ENCODE measurements around the gene MED8.
A peak's percentile ranks its signal among the peaks of the same experiment; 100 is the strongest.

GRCh38 chr1:43414634-43415223 is 25.1 kb upstream of the MED8 start:
- peak; percentile 73 for TF ChIP-seq CTCF (IDR thresholded peaks at IDR 0.05)
- TF ChIP-seq EZH2 (IDR thresholded peaks at IDR 0.05), result no peak
- TF ChIP-seq EZH2phosphoT487 (IDR thresholded peaks at IDR 0.05), result no peak

All from neural progenitor cell (in vitro differentiated cells).